HL-60 (cell line): ENCODE measurements around the gene APAF1.

Source experiments
- DNase-seq, 2 experiments: peaks; one replicate each; pipeline ENCODE4 v3.0.0-alpha.2; 2010 to 2020; ENCODE audit warnings: low read depth in 1 of 2, low spot score in 1 of 2
- H3K27ac ChIP-seq: fragments of 250-450 bp; sonication (Bioruptor Pico); replicated peaks from 2 replicates; pipeline ENCODE4 v1.5.1; 2020; ENCODE audit warnings: mild to moderate bottlenecking, moderate library complexity
- H3K27me3 ChIP-seq: fragments of 250-450 bp; sonication (Bioruptor Pico); 2 replicates; pipeline ENCODE4 v1.5.1; 2021; ENCODE audit warnings: mild to moderate bottlenecking, moderate library complexity; ENCODE audit not compliant: insufficient read depth, poor library complexity, severe bottlenecking
- H3K4me3 ChIP-seq: replicated peaks from 2 replicates; pipeline ENCODE4 v1.5.1; 2011; ENCODE audit warnings: mild to moderate bottlenecking, control low read depth, low read length; ENCODE audit not compliant: insufficient read depth
- CTCF ChIP-seq: IDR thresholded peaks from one replicate; pipeline ENCODE4 v1.5.1; 2011; ENCODE audit warnings: low read length, control low read depth, inconsistent platforms; ENCODE audit not compliant: insufficient read depth
- GABPA ChIP-seq: IDR thresholded peaks from 2 replicates; pipeline ENCODE4 v1.6.1; 2012; ENCODE audit warnings: low read depth
- POLR2AphosphoS5 ChIP-seq: IDR thresholded peaks from 2 replicates; pipeline ENCODE4 v1.6.1; 2012; ENCODE audit warnings: low read depth
- REST ChIP-seq: IDR thresholded peaks from 2 replicates; pipeline ENCODE4 v1.6.1; 2012; ENCODE audit warnings: low read depth; ENCODE audit not compliant: insufficient replicate concordance
- SPI1 ChIP-seq: IDR thresholded peaks from 2 replicates; pipeline ENCODE4 v1.6.1; 2012; ENCODE audit warnings: low read depth, mild to moderate bottlenecking, borderline replicate concordance

Gene APAF1

GRCh38 chr12:98714426-98714825 lies 69.3 kb downstream of the APAF1 start:
- DNase-seq = no peak
- TF ChIP-seq SPI1 = no peak
- TF ChIP-seq REST = no peak
- TF ChIP-seq POLR2AphosphoS5 = no peak
- no peak for TF ChIP-seq CTCF
- TF ChIP-seq GABPA = no peak
- Histone ChIP-seq H3K4me3 (no peak overlapping the region), H3K27me3 (no peaks in the 10 kb centered on the region), H3K27ac (no peak overlapping the region)

- no peak for DNase-seq
- Histone ChIP-seq H3K27me3 (no peaks in the 10 kb centered on the region), H3K27ac (no peak overlapping the region), H3K4me3 (no peak overlapping the region)
- TF ChIP-seq SPI1 = no peak
Measured at GRCh38 chr12:98719515-98720504, 74.7 kb downstream of the APAF1 start.

- TF ChIP-seq CTCF = no peak
- no peak for TF ChIP-seq POLR2AphosphoS5
- no peak for TF ChIP-seq SPI1
- TF ChIP-seq REST = no peak
- no peak for TF ChIP-seq GABPA
- no peaks in the 10 kb centered on the region for H3K27me3 ChIP-seq
- no peak for DNase-seq
- no peak overlapping the region for H3K4me3 ChIP-seq
- H3K27ac ChIP-seq = no peak overlapping the region
Measured at GRCh38 chr12:98721204-98721702, 76.2 kb downstream of the APAF1 start.

GRCh38 chr12:98724384-98725155 lies 79.5 kb downstream of the APAF1 start:
- H3K27ac ChIP-seq = no peak overlapping the region
- H3K4me3 ChIP-seq = no peak overlapping the region
- DNase-seq = no peak
- H3K27me3 ChIP-seq = no peaks in the 10 kb centered on the region
- TF ChIP-seq GABPA (no peak), POLR2AphosphoS5 (no peak), REST (no peak), SPI1 (no peak), CTCF (no peak)
